H7 (cell line): ENCODE measurements around the gene HMSD. TPM values are rescaled to one million over a fixed set of nuclear protein-coding genes. Genes with fewer than 3 reads are reported as not detected.
A peak's percentile ranks its signal among the peaks of the same experiment; 100 is the strongest.
"Not testable (repeated sequence)": the region's sequence is repeated elsewhere in the genome, so short reads cannot be mapped to it uniquely, and the experiment has no call there.

ENCODE experiments used
- DNase-seq: peaks from one replicate; pipeline ENCODE4 v3.0.0; 2012
- H3K27me3 ChIP-seq: 2 replicates; pipeline ENCODE4 v1.6.0; 2011; ENCODE audit warnings: mild to moderate bottlenecking, low read length; ENCODE audit not compliant: control insufficient read depth, insufficient read depth
- H3K36me3 ChIP-seq: replicated peaks from 2 replicates; pipeline ENCODE4 v1.5.1; 2011; ENCODE audit warnings: low read length; ENCODE audit not compliant: control insufficient read depth, insufficient read depth
- H3K4me3 ChIP-seq: 2 replicates; pipeline ENCODE4 v1.5.1; 2011; ENCODE audit warnings: low read depth, mild to moderate bottlenecking, control low read depth, low read length, moderate library complexity; ENCODE audit not compliant: insufficient read depth
- total RNA-seq: library from RNA; depleted of rRNA; stranded (reverse); fragments of >200 nt; shearing (Covaris generic); gene quantifications from 2 replicates; pipeline ENCODE4 v1.2.3, GENCODE V29; 2014

The HMSD gene
- total RNA-seq, 1 experiment from 2014 or later = 0.17 TPM

DNA sequence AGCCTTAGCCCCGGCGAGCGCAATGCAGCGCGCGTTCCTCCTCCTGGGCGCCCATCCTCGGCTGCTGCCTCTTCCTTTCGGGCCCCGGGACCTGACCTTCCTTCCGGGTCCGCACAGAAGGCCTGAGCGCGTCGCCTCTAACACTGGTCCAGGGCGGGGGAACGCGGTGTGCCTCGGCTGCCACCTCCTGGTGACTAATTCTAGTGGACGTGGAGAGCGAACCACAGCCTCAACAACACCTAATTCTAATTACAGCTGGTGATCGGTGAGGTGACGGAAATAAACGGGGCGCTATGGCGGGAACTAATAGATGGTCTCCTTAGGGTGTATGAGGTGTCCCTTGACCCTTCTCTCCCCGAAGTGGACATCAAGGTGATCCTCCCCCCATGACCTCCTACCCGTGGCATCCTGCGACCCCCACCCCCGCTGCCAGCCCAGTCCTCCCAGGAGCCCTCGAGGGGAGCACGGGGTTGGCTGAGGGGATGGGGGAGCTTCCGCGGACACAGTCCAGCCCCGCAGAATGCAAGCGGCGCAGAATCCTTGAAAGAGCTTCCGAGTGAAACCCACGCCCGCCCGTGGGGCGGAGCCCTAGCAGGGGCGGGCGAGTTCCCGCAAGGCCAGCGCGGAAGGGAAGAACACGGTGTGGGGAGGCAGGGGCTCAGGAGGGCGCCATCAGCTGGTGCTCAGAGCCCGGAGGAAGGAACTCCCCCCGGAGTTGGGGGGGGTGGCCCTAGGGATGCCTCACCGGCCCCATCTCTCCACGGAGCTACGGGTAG is 12.8 kb upstream of the HMSD start:
- Histone ChIP-seq H3K27me3 (peaks cover 31% of the 10 kb centered on the region), H3K36me3 (no peaks in the 10 kb centered on the region), H3K4me3 (peak overlapping the region; percentile 39)
- DNase-seq = peak; percentile 87

DNA sequence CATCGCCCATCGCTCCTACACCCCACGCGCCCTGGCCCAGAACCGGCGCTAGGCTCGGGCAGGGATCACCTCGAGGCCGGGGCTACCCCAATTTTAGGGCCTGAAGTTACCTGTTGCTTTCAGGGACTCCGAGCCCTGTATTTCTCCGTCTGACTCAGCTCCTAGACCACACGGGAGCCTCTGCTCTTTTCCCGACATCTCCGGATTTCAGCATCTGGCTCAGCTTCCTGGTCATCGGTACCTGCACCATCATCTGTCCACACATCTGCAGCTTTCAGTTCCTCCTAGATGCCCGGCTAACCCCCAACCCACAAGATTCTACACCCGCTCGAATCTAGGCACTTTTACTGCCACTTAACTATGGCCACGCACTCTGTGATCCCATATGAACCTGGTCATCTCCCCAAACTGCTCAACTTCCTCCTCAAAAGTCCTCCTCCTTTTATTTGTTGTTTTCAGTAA is 12.1 kb upstream of the HMSD start:
- Histone ChIP-seq H3K36me3 (no peaks in the 10 kb centered on the region), H3K27me3 (peaks cover 31% of the 10 kb centered on the region), H3K4me3 (peak overlapping the region; percentile 39)
- DNase-seq = no peak

- Histone ChIP-seq H3K36me3 (no peaks in the 10 kb centered on the region), H3K4me3 (no peak overlapping the region; the same call in 1 of the 2 replicates), H3K27me3 (peaks cover 29% of the 10 kb centered on the region)
- DNase-seq = no peak
These were observed 9.1 kb upstream of the HMSD start for GRCh38 chr18:63940008-63940407.

GRCh38 chr18:63940543-63941050 is 8.5 kb upstream of the HMSD start:
- peak overlapping the region; percentile 26; the same call in 1 of the 2 replicates for H3K4me3 ChIP-seq
- peak; percentile 8 for DNase-seq
- not testable (repeated sequence) for H3K36me3 ChIP-seq

GRCh38 chr18:63947051-63947790 is 1.9 kb upstream of the HMSD start:
- H3K4me3 ChIP-seq = no peak overlapping the region
- no peak for DNase-seq
- peaks cover 4% of the 10 kb centered on the region; the same call in 1 of the 2 replicates for H3K27me3 ChIP-seq
- no peaks in the 10 kb centered on the region for H3K36me3 ChIP-seq

More at GRCh38 chr18:63940543-63941050, 8.5 kb upstream of the HMSD start:
- H3K27me3 ChIP-seq = peaks cover 29% of the 10 kb centered on the region

DNA sequence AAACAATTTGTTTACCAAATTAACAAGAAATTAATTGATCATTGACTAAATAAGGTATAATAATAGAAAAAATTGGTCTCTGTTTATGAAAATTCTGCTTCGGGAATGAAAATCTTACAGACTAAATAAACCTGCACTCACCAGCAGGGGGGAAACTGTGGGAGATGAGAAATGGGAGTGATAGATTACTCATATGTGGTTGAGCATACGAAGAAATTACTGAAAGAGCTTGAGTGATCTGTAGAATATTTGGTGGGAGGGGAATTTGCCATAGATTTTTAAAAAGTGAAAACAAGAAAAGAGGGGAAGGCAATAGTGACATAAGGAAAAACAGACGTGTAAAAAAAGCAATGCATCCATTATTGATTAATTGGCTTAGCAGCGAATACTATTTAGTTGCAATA is 2.2 kb downstream of the HMSD start:
- Histone ChIP-seq H3K4me3 (no peak overlapping the region), H3K36me3 (no peaks in the 10 kb centered on the region), H3K27me3 (peaks cover 4% of the 10 kb centered on the region)
- DNase-seq = no peak

- no peak for DNase-seq
- Histone ChIP-seq H3K27me3 (peaks cover 4% of the 10 kb centered on the region), H3K36me3 (no peaks in the 10 kb centered on the region), H3K4me3 (no peak overlapping the region)
These were observed 4.7 kb downstream of the HMSD start for GRCh38 chr18:63953811-63954210.

DNA sequence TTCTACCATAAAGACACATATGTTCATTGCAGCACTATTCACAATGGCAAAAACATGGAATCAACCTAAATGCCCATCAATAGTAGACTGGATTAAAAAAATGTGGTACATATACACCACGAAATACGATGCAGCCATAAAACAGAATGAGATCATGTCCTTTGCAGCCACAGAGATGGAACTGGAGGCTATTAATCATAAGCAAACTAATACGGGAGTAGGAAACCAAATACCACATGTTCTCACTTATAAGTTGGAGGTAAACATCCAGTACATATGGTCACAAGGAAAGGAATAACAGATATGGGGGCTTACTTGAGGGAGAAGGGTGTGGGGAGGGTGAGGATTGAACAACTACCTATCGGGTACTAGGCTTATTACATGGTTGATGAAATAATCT is 7.7 kb downstream of the HMSD start:
- Histone ChIP-seq H3K4me3 (no peak overlapping the region), H3K27me3 (no peaks in the 10 kb centered on the region; the same call in none of the 2 replicates), H3K36me3 (no peaks in the 10 kb centered on the region)
- DNase-seq = no peak

GRCh38 chr18:63960891-63961290 is 11.8 kb downstream of the HMSD start:
- Histone ChIP-seq H3K4me3 (no peak overlapping the region), H3K27me3 (no peaks in the 10 kb centered on the region; the same call in 1 of the 2 replicates), H3K36me3 (no peaks in the 10 kb centered on the region)
- no peak for DNase-seq

- Histone ChIP-seq H3K36me3 (no peaks in the 10 kb centered on the region), H3K4me3 (no peak overlapping the region), H3K27me3 (no peaks in the 10 kb centered on the region; the same call in 1 of the 2 replicates)
- no peak for DNase-seq
These were observed 12.4 kb downstream of the HMSD start for GRCh38 chr18:63961435-63961980.

GRCh38 chr18:63962137-63962536 is 13.0 kb downstream of the HMSD start:
- Histone ChIP-seq H3K4me3 (no peak overlapping the region), H3K36me3 (no peaks in the 10 kb centered on the region), H3K27me3 (no peaks in the 10 kb centered on the region; the same call in 1 of the 2 replicates)
- DNase-seq = no peak

DNA sequence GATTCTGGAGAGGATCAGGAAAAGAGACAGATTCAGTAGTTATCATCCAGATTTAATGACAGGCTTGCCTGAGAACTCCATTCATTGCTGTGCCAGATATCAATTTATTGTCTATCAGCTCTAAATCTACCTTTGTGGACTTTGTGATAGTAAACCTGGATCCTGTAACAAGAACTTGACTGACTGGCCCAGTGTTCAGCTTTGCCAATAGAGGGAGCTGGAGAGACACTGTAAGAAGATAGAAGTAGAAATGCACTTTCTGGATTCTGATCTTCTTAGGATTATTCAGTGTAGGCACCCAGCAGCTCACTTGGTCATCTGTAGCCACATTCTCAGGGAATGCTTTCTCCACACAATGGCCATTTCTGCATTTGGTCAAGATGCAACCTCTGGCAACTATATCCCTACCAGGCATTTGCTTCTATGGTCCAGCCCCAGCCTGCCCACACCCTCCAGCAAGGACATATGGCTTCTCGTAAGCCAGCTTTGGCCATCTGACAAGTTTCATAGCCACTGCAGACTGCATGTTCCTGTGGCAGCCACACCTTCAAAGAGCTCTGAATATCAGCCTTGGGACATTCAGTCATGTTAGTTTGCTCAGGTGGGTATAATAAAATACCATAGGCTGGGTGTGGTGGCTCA is 14.6 kb downstream of the HMSD start:
- Histone ChIP-seq H3K36me3 (no peaks in the 10 kb centered on the region), H3K27me3 (no peaks in the 10 kb centered on the region; the same call in 1 of the 2 replicates), H3K4me3 (no peak overlapping the region)
- no peak for DNase-seq

GRCh38 chr18:63964908-63965307 is 15.8 kb downstream of the HMSD start:
- Histone ChIP-seq H3K36me3 (no peaks in the 10 kb centered on the region), H3K4me3 (no peak overlapping the region), H3K27me3 (no peaks in the 10 kb centered on the region; the same call in 1 of the 2 replicates)
- no peak for DNase-seq

- no peaks in the 10 kb centered on the region; the same call in 1 of the 2 replicates for H3K27me3 ChIP-seq
- H3K36me3 ChIP-seq = no peaks in the 10 kb centered on the region
- no peak for DNase-seq
These were observed 16.7 kb downstream of the HMSD start for GRCh38 chr18:63965716-63966330.

More at GRCh38 chr18:63965716-63966330, 16.7 kb downstream of the HMSD start:
- no peak overlapping the region for H3K4me3 ChIP-seq
